Liver (tissue), 9 donors: Measurements from ENCODE around the gene CSAG2. TPM values are rescaled to one million over a fixed set of nuclear protein-coding genes. Genes with fewer than 3 reads are reported as not detected.

Experiments
- DNase-seq: peaks from one replicate; pipeline ENCODE4 v3.0.0-alpha.2; 2017; ENCODE audit warnings: low spot score
- H3K27ac ChIP-seq, 2 donors: one replicate each; pipeline ENCODE4 v1.7.0; 2013; ENCODE audit warnings: inconsistent platforms in 2 of 2, low read length in 2 of 2, control low read depth in 1 of 2, low read depth in 1 of 2, mild to moderate bottlenecking in 1 of 2
- H3K27me3 ChIP-seq, 4 donors: one replicate each; pipeline versions ENCODE4 v1.6.1 to v1.7.0; 2013; ENCODE audit warnings: low read length in 3 of 4, inconsistent platforms in 1 of 4, mild to moderate bottlenecking in 1 of 4, moderate library complexity in 1 of 4; ENCODE audit not compliant: control insufficient read depth in 4 of 4, insufficient read depth in 4 of 4
- H3K36me3 ChIP-seq, 4 donors: one replicate each; pipeline versions ENCODE4 v1.6.1 to v1.7.0; 2013; ENCODE audit warnings: low read length in 3 of 4, mild to moderate bottlenecking in 3 of 4, low read depth in 1 of 4, moderate library complexity in 1 of 4; ENCODE audit not compliant: control insufficient read depth in 4 of 4, insufficient read depth in 3 of 4
- H3K4me1 ChIP-seq, 4 donors: one replicate each; pipeline versions ENCODE4 v1.6.1 to v1.7.0; 2013; ENCODE audit warnings: low read length in 3 of 4, mild to moderate bottlenecking in 3 of 4, moderate library complexity in 1 of 4; ENCODE audit not compliant: control insufficient read depth in 4 of 4, insufficient read depth in 4 of 4
- H3K4me3 ChIP-seq, 3 donors: one replicate each; pipeline versions ENCODE4 v1.6.1 to v1.7.0; 2013; ENCODE audit warnings: low read length in 3 of 3, control low read depth in 1 of 3, low read depth in 1 of 3, mild to moderate bottlenecking in 1 of 3
- H3K9ac ChIP-seq, 2 donors: one replicate each; pipeline ENCODE4 v1.7.0; 2013; ENCODE audit warnings: low read length in 2 of 2, mild to moderate bottlenecking in 2 of 2, moderate library complexity in 2 of 2, control low read depth in 1 of 2, low read depth in 1 of 2
- H3K9me3 ChIP-seq, 4 donors: one replicate each; pipeline versions ENCODE4 v1.6.1 to v1.7.0; 2013; ENCODE audit warnings: low read length in 3 of 4; ENCODE audit not compliant: control insufficient read depth in 4 of 4
- CTCF ChIP-seq: fragments of 150-350 bp; IDR thresholded peaks from 2 replicates; pipeline ENCODE4 v1.5.1; 2017; ENCODE audit warnings: improper control_type of control experiment, low read depth, low read length; ENCODE audit not compliant: missing input control
- EGR1 ChIP-seq, 2 donors: IDR thresholded peaks; 2 replicates each; pipeline ENCODE4 v1.6.1; 2016 to 2018; ENCODE audit warnings: antibody characterized with exemption in 2 of 2, low read depth in 2 of 2
- FOXA1 ChIP-seq: IDR thresholded peaks from 2 replicates; pipeline ENCODE4 v1.6.1; 2016; ENCODE audit warnings: antibody characterized with exemption
- FOXA2 ChIP-seq: IDR thresholded peaks from 2 replicates; pipeline ENCODE4 v1.6.1; 2016; ENCODE audit warnings: antibody characterized with exemption
- GABPA ChIP-seq, 2 donors: IDR thresholded peaks in 1 of 2; conservative IDR thresholded peaks in 1 of 2; 2 replicates each; pipeline ENCODE4 v1.6.1; 2016; ENCODE audit warnings: antibody characterized with exemption in 2 of 2, mild to moderate bottlenecking in 1 of 2, moderate library complexity in 1 of 2
- HNF4A ChIP-seq, 2 donors: conservative IDR thresholded peaks; 2 replicates each; pipeline ENCODE4 v1.6.1; 2016; ENCODE audit warnings: antibody characterized with exemption in 2 of 2, mild to moderate bottlenecking in 2 of 2
- JUND ChIP-seq, 2 donors: IDR thresholded peaks; 2 replicates each; pipeline ENCODE4 v1.6.1; 2016; ENCODE audit warnings: antibody characterized with exemption in 2 of 2
- MAX ChIP-seq: IDR thresholded peaks from 2 replicates; pipeline ENCODE4 v1.6.1; 2016; ENCODE audit warnings: antibody characterized with exemption
- NR2F2 ChIP-seq: IDR thresholded peaks from 2 replicates; pipeline ENCODE4 v1.6.1; 2016; ENCODE audit warnings: antibody characterized with exemption
- RAD21 ChIP-seq, 2 donors: IDR thresholded peaks; 2 replicates each; pipeline ENCODE4 v1.6.1; 2016; ENCODE audit warnings: antibody characterized with exemption in 2 of 2, mild to moderate bottlenecking in 2 of 2
- REST ChIP-seq: IDR thresholded peaks from 2 replicates; pipeline ENCODE4 v1.6.1; 2016; ENCODE audit warnings: antibody characterized with exemption, mild to moderate bottlenecking
- RXRA ChIP-seq, 2 donors: IDR thresholded peaks; 2 replicates each; pipeline ENCODE4 v1.6.1; 2017 to 2018; ENCODE audit warnings: antibody characterized with exemption in 2 of 2, mild to moderate bottlenecking in 1 of 2
- SP1 ChIP-seq: IDR thresholded peaks from 2 replicates; pipeline ENCODE4 v1.6.1; 2018; ENCODE audit warnings: antibody characterized with exemption, mild to moderate bottlenecking
- TAF1 ChIP-seq: conservative IDR thresholded peaks from 2 replicates; pipeline ENCODE4 v1.6.1; 2016; ENCODE audit warnings: antibody characterized with exemption, mild to moderate bottlenecking
- YY1 ChIP-seq: IDR thresholded peaks from 2 replicates; pipeline ENCODE4 v1.6.1; 2016; ENCODE audit warnings: antibody characterized with exemption, mild to moderate bottlenecking
- ZBTB33 ChIP-seq: IDR thresholded peaks from 2 replicates; pipeline ENCODE4 v1.6.1; 2016; ENCODE audit warnings: antibody characterized with exemption
- WGBS: extraction: QIAGEN DNeasy Blood & Tissue Kit; methylation state at CpG from one replicate; pipeline ENCODE4 v1.1.7; 2013; 5-methylcytosine and 5-hydroxymethylcytosine counted together
- polyA plus RNA-seq, 2 donors: library from polyadenylated mRNA; stranded (reverse) in 1 of 2; unstranded in 1 of 2; fragments of 200-250 nt in 1 of 2; fragments of >200 nt in 1 of 2; fragmentation: Nextera tagmentation in 1 of 2; extraction: Ambion mirVana in 1 of 2; gene quantifications; one replicate each; pipeline versions ENCODE4 v1.2.1 to v1.2.3, GENCODE V29; 2013 to 2015
- total RNA-seq, 2 donors: library from RNA; depleted of rRNA; stranded (reverse); fragments of >200 nt; gene quantifications; one replicate each; pipeline ENCODE4 v1.2.3, GENCODE V29; 2014
- donor health status: healthy.
- donor health status: healthy.
- donor health status: healthy.
- donor health status: healthy.
- donor health status: healthy.

CSAG2 gene
- total and polyA plus RNA-seq, 4 donors, result 0.14 TPM; not detected in 3

GRCh38 chrX:152663086-152663485 is 46.0 kb downstream of the CSAG2 start:
- H3K4me1 ChIP-seq, result no peaks in the 10 kb centered on the region
- no peak overlapping the region for H3K9ac ChIP-seq
- H3K9me3 ChIP-seq, result peaks cover 0 to 2% (median 0%) of the 10 kb centered on the region in 4 donors
- H3K27ac ChIP-seq, result no peak overlapping the region
- H3K36me3 ChIP-seq, result no peaks in the 10 kb centered on the region
- peaks cover 0 to 4% (median 0%) of the 10 kb centered on the region in 4 donors for H3K27me3 ChIP-seq
- TF ChIP-seq FOXA2 (no peak), SP1 (no peak), GABPA (IDR thresholded peaks at IDR 0.05 in 1 of 2, conservative IDR thresholded peaks at IDR 0.05 in 1 of 2) (no peak), HNF4A (conservative IDR thresholded peaks at IDR 0.05) (no peak), NR2F2 (no peak), EGR1 (IDR thresholded peaks at IDR 0.05; ENCODE audit: low read depth in 2 of 2) (no peak), RXRA (IDR thresholded peaks at IDR 0.05) (no peak), TAF1 (no peak), FOXA1 (no peak), MAX (no peak), CTCF (no peak), JUND (IDR thresholded peaks at IDR 0.05) (no peak), ZBTB33 (no peak), REST (no peak), RAD21 (IDR thresholded peaks at IDR 0.05) (no peak), YY1 (no peak)
- WGBS, result 62% methylated on average over 4 of the region's 4 CpGs
- no peak overlapping the region for H3K4me3 ChIP-seq
- no peak for DNase-seq

GRCh38 chrX:152658302-152658701 is 50.8 kb downstream of the CSAG2 start:
- no peak for TF ChIP-seq MAX
- TF ChIP-seq TAF1, result no peak
- no peak for TF ChIP-seq SP1
- no peak for TF ChIP-seq REST
- WGBS, result 74% methylated on average over 2 of the region's 2 CpGs
- no peak overlapping the region for H3K4me3 ChIP-seq

More at GRCh38 chrX:152658302-152658701, 50.8 kb downstream of the CSAG2 start:
- Histone ChIP-seq H3K9me3 (no peaks in the 10 kb centered on the region), H3K27me3 (peaks cover 0 to 2% (median 0%) of the 10 kb centered on the region in 4 donors), H3K36me3 (no peaks in the 10 kb centered on the region), H3K4me1 (peaks cover 0 to 7% (median 1%) of the 10 kb centered on the region in 4 donors), H3K27ac (no peak overlapping the region), H3K9ac (no peak overlapping the region)
- no peak for DNase-seq
